GM18907 (cell line): ENCODE results near the gene TMEM51.

Experiments
- ATAC-seq: cut with Tn5 transposase; IDR thresholded peaks from one replicate; pipeline ENCODE4 v1.9.1; 2021; ENCODE audit warnings: mild to moderate bottlenecking, moderate library complexity; ENCODE audit not compliant: unreplicated experiment

TMEM51 gene

DNA sequence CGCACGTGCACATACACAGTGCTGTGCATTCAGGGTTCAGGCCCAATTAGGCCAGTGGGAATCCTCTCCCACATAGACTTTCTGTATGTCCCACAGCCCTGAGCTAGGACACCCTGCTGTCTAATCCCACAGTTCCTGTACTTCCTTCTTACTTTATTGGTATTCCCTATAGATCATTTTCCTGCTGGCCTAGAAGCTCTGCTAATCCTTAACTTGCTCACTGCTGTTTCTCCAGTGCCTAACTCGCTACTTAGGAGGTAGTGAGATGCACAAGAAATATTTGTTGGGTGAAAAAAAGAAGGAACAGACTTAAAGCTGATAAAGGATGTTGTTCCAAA is 59.4 kb downstream of the TMEM51 start:
- no peak for ATAC-seq

DNA sequence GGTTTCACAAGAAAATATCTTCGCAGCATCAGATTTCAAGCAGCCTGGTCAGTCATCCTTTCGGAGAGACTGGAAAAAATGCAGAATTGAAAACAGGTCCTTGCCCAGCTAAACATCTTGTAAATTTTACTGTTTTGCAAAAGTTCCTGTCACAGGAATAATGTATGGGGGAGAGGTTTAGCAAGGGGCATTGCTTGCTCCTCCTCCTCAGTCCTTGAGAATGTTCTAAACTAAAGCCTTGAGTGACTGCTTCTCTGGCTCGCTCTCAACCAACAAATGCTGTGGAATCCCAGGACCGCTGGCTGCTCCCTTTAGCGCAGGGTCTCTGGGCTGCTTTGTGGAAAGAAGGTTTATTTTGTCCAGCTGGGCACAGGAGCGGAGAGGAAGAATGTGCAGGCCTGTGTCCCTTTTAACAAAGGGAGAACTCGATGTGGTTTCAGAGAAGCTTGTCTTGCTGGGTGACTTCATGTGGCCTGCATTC is 59.8 kb downstream of the TMEM51 start:
- no peak for ATAC-seq

DNA sequence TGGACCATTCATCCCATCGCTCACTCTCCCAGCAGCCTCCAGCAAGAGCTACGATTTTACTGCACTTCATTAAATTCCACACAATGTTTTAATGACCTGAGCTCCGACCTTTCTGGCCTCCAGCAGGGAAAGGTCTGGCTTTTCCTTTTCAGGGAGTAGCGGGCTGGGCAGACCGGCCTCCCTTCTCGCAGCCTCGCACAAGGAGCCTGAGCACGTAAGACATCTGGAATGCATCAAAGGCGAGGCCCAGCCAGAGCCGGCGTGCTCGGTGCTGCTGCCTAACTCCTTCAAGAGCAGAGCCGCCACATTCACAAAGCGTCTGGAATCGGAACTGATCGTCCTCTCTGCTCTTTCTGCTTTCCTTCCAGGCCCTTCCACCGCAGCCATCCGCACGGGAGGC is 61.0 kb downstream of the TMEM51 start:
- no peak for ATAC-seq

DNA sequence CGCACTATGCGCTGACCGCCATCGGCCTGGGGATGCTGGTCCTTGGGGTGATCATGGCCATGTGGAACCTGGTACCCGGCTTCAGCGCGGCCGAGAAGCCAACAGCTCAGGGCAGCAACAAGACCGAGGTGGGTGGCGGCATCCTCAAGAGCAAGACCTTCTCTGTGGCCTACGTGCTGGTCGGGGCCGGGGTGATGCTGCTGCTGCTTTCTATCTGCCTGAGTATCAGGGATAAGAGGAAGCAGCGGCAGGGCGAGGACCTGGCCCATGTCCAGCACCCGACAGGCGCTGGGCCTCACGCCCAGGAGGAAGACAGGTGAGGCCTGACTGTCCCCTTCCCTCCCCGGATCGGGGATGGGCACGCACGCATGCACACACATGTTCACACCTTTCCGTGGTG is 61.6 kb downstream of the TMEM51 start:
- no peak for ATAC-seq

DNA sequence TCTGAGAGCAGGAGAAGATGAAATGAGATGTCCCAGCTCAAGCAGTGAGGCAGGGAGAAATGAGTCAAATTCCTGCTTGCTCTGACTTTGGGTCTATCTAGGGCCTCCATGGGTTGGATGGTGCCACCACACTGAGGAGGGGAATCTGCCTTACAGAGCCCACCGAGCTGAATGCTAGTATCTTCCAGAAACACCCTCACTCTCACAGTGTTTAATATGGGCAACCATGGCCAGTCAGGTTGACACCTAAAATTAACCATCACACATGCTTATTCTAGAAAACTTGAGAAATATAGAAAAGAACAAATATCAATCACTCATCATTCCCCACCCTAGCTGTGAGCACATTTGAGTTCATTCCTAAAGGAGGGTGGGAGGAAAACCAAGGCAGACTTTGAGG is 64.1 kb downstream of the TMEM51 start:
- no peak for ATAC-seq

DNA sequence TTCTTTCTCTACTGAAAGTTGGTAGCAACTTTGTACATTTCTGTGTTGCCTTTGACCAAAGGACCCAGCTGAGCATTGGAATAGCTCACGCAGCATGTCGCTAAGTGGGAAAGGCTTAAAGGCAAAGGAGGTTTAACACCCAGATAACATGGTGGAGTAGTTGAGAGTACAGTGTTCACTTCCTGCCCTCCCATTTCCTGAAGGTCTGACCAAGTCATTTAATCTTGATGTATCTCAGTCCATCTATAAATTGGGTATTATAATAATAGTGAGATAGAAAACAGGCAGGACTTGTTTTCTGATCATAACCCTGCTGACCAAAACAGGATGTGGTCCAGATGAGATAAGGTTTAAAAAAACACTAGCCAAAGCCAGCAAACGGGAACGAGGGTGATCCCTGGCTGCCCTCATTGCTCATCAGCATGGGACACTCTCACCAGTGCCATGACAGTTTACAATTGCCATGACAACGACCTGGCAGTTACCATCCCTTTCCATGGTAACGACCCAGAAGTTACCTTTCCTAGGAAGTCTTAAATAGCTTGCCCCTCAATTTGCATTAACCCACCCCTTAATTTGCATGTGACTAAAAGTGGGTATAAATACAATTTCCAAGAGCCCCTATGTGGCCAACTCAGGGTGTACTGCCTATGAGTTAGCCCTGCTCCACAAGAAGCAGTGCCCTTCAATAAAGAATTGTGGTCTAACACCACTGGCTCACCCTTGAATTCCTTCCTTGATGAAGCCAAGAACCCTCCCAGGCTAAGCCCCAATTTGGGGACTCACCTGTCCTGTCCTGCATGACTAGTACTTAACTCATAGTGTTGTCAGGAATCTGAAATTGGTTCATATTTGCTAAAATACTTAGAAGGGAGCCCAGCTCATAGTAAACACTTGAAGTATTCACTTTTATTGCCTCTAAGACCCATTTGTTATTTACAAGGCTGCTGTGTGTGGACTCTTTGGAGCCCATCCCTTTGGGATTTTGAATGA is 65.0 kb downstream of the TMEM51 start:
- no peak for ATAC-seq

DNA sequence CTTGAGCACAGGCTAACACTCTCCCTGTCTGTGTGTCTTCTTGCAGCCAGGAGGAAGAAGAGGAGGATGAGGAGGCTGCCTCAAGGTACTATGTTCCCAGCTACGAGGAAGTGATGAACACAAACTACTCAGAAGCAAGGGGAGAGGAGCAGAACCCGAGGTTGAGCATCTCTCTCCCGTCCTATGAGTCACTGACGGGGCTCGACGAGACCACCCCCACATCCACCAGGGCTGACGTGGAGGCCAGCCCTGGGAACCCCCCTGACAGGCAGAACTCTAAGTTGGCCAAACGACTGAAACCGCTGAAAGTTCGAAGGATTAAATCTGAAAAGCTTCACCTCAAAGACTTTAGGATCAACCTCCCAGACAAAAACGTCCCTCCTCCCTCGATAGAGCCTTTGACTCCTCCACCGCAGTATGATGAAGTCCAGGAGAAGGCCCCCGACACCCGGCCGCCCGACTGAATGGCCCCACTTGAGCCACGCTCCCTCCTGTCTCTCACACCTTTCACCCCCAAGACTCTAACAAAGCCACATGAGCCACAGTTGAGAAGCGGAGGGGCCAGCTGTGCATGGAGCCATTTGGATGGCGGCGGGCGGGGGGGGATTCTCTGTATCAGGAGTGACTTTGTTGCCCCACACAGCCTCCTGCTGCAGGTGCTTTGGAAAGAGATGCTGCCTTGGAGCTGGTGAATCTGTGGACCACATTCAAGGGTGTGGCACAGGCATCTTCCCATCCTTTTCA is 65.9 kb downstream of the TMEM51 start:
- ATAC-seq: no peak

DNA sequence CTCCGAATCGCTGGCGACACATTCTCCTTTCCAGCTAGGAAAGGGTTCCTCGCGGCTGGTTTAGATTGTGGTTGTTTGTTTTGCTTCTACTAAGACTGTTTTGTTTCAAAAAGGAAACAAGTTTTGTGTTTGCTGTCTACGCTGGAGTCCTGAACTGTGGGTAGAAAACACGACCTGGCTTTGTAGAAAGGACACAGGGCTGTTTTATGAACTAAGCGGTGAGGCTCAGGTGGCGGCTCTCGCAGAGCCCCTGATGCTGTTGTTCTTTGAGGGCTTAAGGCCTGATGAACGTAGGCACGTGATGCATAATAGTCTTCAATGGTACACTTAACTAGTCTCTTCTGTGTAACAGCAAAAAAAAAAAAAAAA is 66.5 kb downstream of the TMEM51 start:
- no peak for ATAC-seq

DNA sequence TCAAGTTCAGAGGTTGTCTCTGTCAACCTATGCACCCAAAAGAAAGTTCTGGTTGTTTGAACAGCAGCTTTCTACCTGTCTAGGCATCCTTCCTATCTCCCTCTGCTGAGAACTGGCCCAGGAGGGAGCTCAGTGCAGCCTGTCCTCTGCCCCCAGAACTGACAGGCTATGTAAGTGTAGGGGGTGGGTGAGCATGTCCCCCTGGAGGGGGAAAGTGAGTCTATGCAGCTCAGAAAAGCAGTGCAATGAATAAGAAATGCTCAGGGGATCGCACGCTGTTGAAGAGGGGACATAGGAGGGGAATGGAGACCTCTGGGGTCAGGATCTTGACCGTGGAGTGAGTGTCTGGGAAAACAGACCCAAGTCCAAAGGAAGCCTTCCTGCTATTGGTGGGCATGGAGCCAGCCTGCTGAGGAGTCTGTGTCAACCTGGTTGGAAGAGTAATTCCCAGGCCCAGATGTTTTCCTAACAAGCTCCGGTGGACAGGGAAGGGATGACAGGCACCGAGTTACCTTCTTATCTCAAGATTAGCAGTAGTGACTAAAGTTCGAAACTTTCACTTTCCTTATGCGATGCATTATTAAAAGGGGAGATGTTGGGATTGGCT is 67.4 kb downstream of the TMEM51 start:
- ATAC-seq: no peak

DNA sequence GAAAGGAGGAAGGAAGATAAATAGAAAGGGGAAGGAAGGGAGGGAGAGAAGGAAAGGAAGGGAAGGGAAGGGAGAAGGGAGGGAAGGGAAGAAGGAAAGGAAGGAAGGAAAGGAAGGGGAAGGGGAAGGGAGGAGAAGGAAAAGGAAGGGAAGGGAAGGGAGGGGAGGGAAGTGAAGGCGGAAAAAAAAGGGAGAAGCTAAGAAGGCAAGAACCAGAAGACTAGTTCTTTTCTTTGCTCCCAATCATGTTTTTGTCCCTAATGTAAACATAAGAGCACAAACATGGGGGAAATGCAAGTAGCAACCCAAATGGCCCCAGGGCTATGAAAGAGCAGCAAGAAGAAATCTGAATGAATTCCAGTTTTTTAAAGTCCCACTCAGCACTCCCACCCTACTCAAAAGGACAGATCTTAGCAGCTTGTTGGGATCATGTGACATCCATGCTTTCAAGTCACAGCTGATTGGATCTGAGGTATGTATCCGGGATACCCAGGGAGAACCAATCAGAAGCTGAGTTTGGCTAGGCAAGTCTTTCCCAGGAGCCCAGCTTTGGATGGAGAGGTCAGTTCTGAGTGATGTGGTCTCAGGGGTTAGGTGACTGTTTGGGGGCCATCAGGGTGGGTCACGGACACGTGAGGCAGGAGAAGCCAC is 69.2 kb downstream of the TMEM51 start:
- ATAC-seq: no peak

DNA sequence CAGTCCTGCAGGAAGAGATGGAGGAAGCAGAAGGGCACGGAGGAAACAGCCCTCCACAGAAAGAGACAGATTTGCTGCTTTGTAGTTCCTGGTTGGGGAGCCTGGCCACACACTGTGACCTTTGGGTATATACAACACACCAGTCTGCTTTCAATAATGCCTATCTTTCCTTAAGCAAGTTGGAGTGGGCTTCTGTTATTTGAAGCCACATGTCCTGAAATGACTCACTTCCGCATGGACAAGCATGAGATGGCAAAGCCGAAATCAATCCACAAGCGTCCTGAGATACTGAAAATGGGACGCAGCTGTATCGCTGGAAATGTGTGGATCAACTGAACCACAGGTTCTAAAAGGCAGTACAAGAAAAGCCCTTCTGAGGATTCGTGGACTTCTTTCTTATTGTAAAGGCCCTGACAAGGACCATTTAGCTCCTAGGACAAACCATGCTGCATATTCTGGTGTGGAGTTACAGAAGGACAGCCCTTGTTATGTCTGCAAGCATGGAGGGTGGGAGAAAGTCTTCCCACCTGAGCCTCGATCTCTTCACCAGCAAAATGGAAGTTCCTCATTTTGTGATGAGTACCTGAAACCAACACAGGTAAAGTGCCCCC is 70.8 kb downstream of the TMEM51 start:
- no peak for ATAC-seq

DNA sequence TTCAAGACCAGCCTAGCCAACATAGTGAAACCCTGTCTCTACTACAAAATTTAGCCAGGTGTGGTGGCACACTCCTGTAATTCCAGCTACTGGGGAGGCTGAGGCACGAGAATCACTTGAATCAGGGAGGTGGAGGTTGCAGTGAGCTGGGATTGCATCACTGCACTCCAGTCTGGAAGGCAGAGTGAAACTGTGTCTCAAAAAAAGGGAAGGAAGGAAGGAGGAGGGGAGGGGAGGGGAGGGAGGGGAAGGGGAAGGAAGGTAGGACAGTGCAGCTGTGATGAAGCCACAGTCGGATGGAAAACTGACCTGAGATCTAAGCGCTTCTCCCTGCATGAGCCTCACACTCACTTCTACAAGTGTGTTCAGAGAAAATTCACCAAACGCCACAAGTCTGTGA is 71.4 kb downstream of the TMEM51 start:
- ATAC-seq: no peak

DNA sequence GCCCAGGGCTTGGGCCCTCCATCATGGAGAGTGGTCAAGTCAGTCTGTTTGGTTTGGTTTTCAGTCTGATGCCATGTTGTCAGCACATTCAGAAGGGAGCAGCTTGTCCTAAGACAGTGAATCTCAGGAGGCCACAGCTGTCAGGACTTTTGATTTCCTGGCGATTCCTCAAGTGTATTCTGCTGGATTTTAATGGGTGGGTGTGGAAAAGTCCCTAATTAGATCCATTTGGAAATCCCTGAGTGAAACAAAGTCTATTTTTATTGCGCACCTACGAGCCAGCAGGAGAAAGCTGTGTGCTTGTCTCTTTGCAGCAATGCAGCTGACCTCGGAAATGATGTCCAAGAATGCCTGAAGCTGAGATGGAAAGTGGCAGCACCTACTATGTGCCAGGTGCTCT is 71.9 kb downstream of the TMEM51 start:
- ATAC-seq: no peak

DNA sequence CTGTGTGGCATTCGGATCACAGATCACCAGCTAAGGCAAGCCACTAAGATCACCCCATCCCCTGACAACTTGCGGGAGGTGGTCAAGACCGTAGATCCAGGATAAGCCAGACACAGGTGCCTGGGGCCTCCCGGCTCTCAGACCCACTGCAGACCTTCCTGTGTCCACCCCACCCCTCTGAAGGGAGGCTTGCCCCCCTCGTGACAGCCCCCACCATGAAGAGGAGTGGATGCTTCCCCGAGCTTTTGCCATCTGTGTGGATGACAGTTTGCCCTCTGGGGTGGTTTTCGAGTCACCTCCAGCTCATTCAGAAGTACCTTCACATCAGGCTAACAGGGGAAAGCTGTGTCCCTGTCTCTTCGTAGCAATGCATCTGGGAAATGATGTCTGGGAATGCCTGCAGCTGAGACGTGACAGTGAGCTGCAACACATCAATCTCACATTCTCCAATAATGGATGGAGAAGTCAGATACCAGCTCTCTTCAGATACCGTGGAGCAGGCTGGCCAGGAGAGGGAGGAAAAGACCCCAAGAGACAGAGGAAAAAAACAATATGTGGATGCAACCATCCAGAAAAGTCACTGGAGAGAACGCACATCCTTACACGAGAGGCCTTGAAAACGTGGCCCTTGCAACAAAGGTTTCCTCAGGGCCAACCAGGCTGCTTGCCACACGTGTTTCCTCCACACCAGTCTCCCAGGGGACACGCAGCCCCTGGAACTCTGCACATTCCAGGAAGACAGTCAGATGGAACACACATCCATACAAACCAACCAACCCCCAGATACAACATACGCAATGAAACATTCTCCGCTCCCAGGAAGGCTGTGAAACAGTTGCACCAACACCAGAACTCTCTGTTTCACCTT is 73.1 kb downstream of the TMEM51 start:
- ATAC-seq: no peak

DNA sequence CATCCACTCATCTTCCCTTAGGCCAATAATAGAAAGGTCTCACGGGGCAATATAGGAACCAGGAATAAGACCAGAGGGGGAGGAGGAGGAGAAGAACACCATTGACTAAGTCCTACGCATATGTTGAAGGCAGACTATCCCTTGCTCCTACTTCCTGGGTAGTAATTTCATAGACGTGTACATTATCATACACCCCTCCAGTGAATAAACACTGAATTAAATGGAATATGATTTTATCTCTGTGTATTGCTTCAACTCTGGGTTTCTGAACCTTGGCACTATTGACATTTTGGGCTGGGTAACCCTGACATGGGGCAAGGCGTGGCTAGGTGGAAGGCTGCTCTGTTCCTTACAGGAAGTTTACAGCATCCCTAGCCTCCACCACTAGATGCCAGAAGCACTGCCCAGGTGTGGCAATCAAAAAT is 76.2 kb downstream of the TMEM51 start:
- no peak for ATAC-seq

DNA sequence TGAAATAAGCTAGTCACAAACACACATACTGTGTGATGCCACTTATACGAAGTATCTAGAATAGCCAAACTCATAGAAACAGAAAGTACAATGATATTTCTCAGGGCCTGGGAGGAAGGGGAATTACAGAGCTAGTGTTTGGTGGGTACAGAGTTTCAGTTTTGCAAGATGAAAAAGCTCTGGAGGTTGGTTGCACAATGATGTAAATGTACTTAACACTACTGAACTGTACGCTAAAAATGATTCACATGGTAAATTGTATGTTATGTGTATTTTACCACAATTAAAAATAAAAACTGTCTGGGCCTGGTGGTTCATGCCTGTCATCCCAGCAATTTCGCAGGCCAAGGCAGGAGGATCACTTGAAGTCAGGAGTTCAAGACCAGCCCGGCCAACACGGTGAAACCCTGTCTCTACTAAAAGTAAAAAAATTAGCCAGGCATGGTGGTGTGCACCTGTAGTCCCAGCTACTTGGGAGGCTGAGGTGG is 78.2 kb downstream of the TMEM51 start:
- ATAC-seq: peak; percentile 89

DNA sequence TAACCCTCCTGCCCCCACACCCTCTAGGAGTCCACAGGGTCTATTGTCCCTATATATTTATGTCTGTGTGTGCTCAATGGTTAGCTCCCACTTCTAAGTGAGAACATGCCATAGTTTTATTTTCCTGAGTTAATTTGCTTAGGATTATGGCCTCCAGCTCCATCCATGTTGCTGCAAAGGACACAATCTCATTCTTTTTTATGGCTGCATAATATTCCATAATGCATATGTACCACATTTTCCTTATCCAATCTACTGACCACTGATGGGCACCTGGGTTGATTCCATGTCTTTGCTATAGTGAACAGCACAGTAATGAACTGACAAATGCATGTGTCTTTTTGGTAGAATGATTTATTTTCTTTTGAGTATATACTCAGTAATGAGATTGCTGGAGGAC is 80.1 kb downstream of the TMEM51 start:
- no peak for ATAC-seq

DNA sequence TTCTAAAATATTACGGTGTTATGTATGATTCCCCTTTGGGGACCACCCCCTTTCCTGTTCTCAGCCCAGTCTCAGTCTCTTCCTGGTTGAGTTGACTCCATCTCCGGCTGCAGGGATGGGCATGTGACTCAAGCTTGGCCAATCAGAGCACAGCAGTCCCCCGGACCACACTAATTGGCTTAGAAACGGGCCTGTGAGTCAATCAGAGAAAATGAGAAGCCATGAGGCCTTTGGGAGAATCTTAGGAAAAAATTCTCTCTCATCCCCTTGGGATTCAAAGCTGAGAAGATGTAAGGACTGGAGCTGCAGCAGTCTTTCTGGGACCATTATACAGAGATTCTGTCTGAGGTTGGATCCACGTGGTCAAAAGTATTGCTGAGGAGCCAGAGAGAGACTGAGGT is 82.8 kb downstream of the TMEM51 start:
- no peak for ATAC-seq

DNA sequence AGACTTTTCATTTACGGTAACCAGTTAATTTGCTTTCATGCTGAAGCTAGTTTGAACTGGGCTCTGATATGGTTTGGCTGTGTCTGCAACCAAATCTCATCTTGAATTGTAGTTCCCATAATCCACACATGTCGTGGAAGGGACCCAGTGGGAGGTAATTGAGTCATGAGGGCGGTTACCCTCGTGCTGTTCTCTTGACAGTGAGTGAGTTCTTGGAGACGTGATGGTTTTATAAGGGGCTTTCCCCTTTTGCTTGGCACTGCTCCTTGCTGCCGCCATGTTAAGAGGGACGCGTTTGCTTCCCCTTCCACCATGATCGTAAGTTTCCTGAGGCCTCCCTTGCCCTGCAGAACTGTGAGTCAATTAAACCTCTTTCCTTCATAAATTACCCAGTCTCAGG is 83.2 kb downstream of the TMEM51 start:
- ATAC-seq: no peak

DNA sequence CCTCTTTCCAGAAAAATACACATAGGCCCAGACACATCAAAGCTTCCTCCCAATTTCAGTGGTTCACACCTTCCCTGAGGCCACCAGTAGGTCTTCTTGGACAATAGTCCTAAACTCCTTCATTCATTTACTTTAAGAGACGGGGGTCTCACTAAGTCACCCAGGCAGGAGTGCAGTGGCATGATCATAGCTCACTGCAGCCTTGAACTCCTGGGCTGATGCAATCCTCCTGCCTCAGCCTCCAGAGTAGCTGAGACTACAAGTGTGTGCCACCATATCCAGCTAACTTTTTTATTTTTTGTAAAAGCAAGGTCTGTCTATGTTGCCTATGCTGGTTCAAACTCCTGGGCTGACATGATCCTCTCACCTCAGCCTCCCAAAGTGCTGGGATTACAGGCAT is 85.2 kb downstream of the TMEM51 start:
- no peak for ATAC-seq
